BE2C (cell line): ENCODE data around the gene RPS17.
A peak's percentile ranks its signal among the peaks of the same experiment; 100 is the strongest.
"Not testable (repeated sequence)": the region's sequence is repeated elsewhere in the genome, so short reads cannot be mapped to it uniquely, and the experiment has no call there.

Source experiments
- DNase-seq: peaks from one replicate; pipeline ENCODE4 v3.0.0-alpha.2; 2020
- H3K27me3 ChIP-seq: fragments of 250-450 bp; sonication (Bioruptor Pico); 2 replicates; pipeline ENCODE4 v1.5.1; 2020; ENCODE audit warnings: mild to moderate bottlenecking
- H3K36me3 ChIP-seq: fragments of 250-450 bp; sonication (Bioruptor Pico); 2 replicates; pipeline ENCODE4 v1.5.1; 2020; ENCODE audit warnings: mild to moderate bottlenecking
- H3K4me1 ChIP-seq: fragments of 250-450 bp; sonication (Bioruptor Pico); 2 replicates; pipeline ENCODE4 v1.5.1; 2020
- H3K4me3 ChIP-seq: 2 replicates; pipeline ENCODE4 v1.5.1; 2011; ENCODE audit warnings: low read depth, low read length
- H3K9me3 ChIP-seq: fragments of 250-450 bp; sonication (Bioruptor Pico); 2 replicates; pipeline ENCODE4 v1.5.1; 2020
- CTCF ChIP-seq: IDR thresholded peaks from 2 replicates; pipeline ENCODE4 v1.5.1; 2012; ENCODE audit warnings: mild to moderate bottlenecking, low read depth, low read length

RPS17 gene

GRCh38 chr15:82532383-82532990 lies 7.8 kb downstream of the RPS17 start:
- peaks cover 41% of the 10 kb centered on the region for H3K36me3 ChIP-seq
- no peak for DNase-seq
- H3K4me1 ChIP-seq: no peaks in the 10 kb centered on the region
- no peaks in the 10 kb centered on the region for H3K27me3 ChIP-seq
- no peak overlapping the region for H3K4me3 ChIP-seq
- no peak for TF ChIP-seq CTCF
- H3K9me3 ChIP-seq: no peaks in the 10 kb centered on the region

- no peaks in the 10 kb centered on the region for H3K27me3 ChIP-seq
- H3K9me3 ChIP-seq: no peaks in the 10 kb centered on the region
- no peaks in the 10 kb centered on the region for H3K4me1 ChIP-seq
- no peak for DNase-seq
- peaks cover 34% of the 10 kb centered on the region for H3K36me3 ChIP-seq
- H3K4me3 ChIP-seq: no peak overlapping the region
- TF ChIP-seq CTCF: no peak
Observed at GRCh38 chr15:82531496-82532382, 8.5 kb downstream of the RPS17 start.

GRCh38 chr15:82530606-82531379 lies 9.5 kb downstream of the RPS17 start:
- peak; percentile 77 for TF ChIP-seq CTCF
- H3K4me1 ChIP-seq: no peaks in the 10 kb centered on the region
- H3K9me3 ChIP-seq: no peaks in the 10 kb centered on the region
- H3K4me3 ChIP-seq: peak overlapping the region; percentile 44
- H3K27me3 ChIP-seq: no peaks in the 10 kb centered on the region
- H3K36me3 ChIP-seq: peaks cover 24% of the 10 kb centered on the region
- DNase-seq: peak; percentile 80

- Histone ChIP-seq H3K27me3 (no peaks in the 10 kb centered on the region), H3K9me3 (no peaks in the 10 kb centered on the region), H3K4me1 (no peaks in the 10 kb centered on the region), H3K4me3 (no peak overlapping the region), H3K36me3 (peaks cover 16% of the 10 kb centered on the region)
- no peak for TF ChIP-seq CTCF
- DNase-seq: no peak
Observed at GRCh38 chr15:82530006-82530405, 10.3 kb downstream of the RPS17 start.

GRCh38 chr15:82513587-82513986 lies 26.7 kb downstream of the RPS17 start:
- not testable (repeated sequence) for H3K9me3 ChIP-seq, H3K4me3 ChIP-seq, DNase-seq

GRCh38 chr15:82507693-82508092 lies 32.6 kb downstream of the RPS17 start:
- not testable (repeated sequence) for DNase-seq, H3K36me3 ChIP-seq, H3K4me1 ChIP-seq, H3K27me3 ChIP-seq, H3K9me3 ChIP-seq, H3K4me3 ChIP-seq

More at GRCh38 chr15:82513587-82513986, 26.7 kb downstream of the RPS17 start:
- not testable (repeated sequence) for H3K27me3 ChIP-seq, H3K4me1 ChIP-seq, H3K36me3 ChIP-seq

- not testable (repeated sequence) for H3K4me1 ChIP-seq, H3K36me3 ChIP-seq, H3K27me3 ChIP-seq, H3K9me3 ChIP-seq, DNase-seq, H3K4me3 ChIP-seq
Observed at GRCh38 chr15:82507087-82507486, 33.2 kb downstream of the RPS17 start.

- DNase-seq, H3K4me3 ChIP-seq, H3K4me1 ChIP-seq, H3K27me3 ChIP-seq, H3K36me3 ChIP-seq, H3K9me3 ChIP-seq: not testable (repeated sequence)
Observed at GRCh38 chr15:82505842-82506241, 34.4 kb downstream of the RPS17 start.

GRCh38 chr15:82504074-82504473 lies 36.2 kb downstream of the RPS17 start:
- H3K4me3 ChIP-seq, DNase-seq: not testable (repeated sequence)

GRCh38 chr15:82502700-82503339 lies 37.4 kb downstream of the RPS17 start:
- H3K4me3 ChIP-seq, H3K4me1 ChIP-seq, H3K27me3 ChIP-seq, H3K9me3 ChIP-seq, H3K36me3 ChIP-seq, DNase-seq: not testable (repeated sequence)

More at GRCh38 chr15:82504074-82504473, 36.2 kb downstream of the RPS17 start:
- H3K9me3 ChIP-seq, H3K4me1 ChIP-seq, H3K27me3 ChIP-seq, H3K36me3 ChIP-seq: not testable (repeated sequence)

- H3K4me1 ChIP-seq: not testable (repeated sequence)
Observed at GRCh38 chr15:82500772-82501171, 39.5 kb downstream of the RPS17 start.

More at GRCh38 chr15:82500772-82501171, 39.5 kb downstream of the RPS17 start:
- H3K9me3 ChIP-seq, H3K27me3 ChIP-seq, H3K36me3 ChIP-seq, H3K4me3 ChIP-seq, DNase-seq: not testable (repeated sequence)
